Heart right ventricle (tissue), 16 donors: Measurements from ENCODE around the gene B4GALT2. TPM values are rescaled to one million over a fixed set of nuclear protein-coding genes. Genes with fewer than 3 reads are reported as not detected.

ENCODE experiments used
- ATAC-seq, 8 donors: fragments of 200-7000 bp; cut with Tn5 transposase; one replicate each; pipeline ENCODE4 v1.9.1; 2020; ENCODE audit warnings: mild to moderate bottlenecking in 8 of 8, moderate library complexity in 8 of 8, moderate number of reproducible peaks in 1 of 8
- DNase-seq, 2 donors: peaks; one replicate each; pipeline ENCODE4 v3.0.0-alpha.2; 2020
- H3K27ac ChIP-seq, 10 donors: fragments of 200-600 bp; sonication (generic) in 2 of 10; one replicate each; pipeline versions ENCODE4 v1.5.0 to v1.8.0; 2020 to 2022; ENCODE audit warnings: mild to moderate bottlenecking in 3 of 10
- H3K27me3 ChIP-seq, 7 donors: fragments of 200-600 bp; one replicate each; pipeline ENCODE4 v1.8.0; 2021 to 2022; ENCODE audit warnings: mild to moderate bottlenecking in 2 of 7
- H3K36me3 ChIP-seq, 9 donors: fragments of 200-600 bp; sonication (generic) in 1 of 9; one replicate each; pipeline versions ENCODE4 v1.5.0 to v1.8.0; 2020 to 2022; ENCODE audit warnings: mild to moderate bottlenecking in 2 of 9
- H3K4me1 ChIP-seq, 9 donors: fragments of 200-600 bp; sonication (generic) in 1 of 9; one replicate each; pipeline versions ENCODE4 v1.5.0 to v1.8.0; 2020 to 2022; ENCODE audit warnings: mild to moderate bottlenecking in 4 of 9
- H3K4me3 ChIP-seq, 10 donors: fragments of 200-600 bp; sonication (generic) in 2 of 10; one replicate each; pipeline versions ENCODE4 v1.5.0 to v1.8.0; 2020 to 2022; ENCODE audit warnings: mild to moderate bottlenecking in 7 of 10, moderate library complexity in 2 of 10
- H3K9me3 ChIP-seq, 11 donors: fragments of 200-600 bp in 10 of 11; sonication (generic) in 2 of 11; one replicate each; pipeline versions ENCODE4 v1.5.0 to v1.8.0; 2013 to 2022; ENCODE audit warnings: mild to moderate bottlenecking in 2 of 11, control low read depth in 1 of 11, moderate library complexity in 1 of 11
- CTCF ChIP-seq, 9 donors: fragments of 200-600 bp; sonication (generic) in 2 of 9; IDR thresholded peaks; one replicate each; pipeline versions ENCODE4 v1.5.0 to v1.8.0; 2021 to 2022; ENCODE audit warnings: antibody characterized with exemption in 9 of 9, mild to moderate bottlenecking in 5 of 9, moderate library complexity in 1 of 9
- WGBS, 2 donors: extraction: QIAGEN DNeasy Blood & Tissue Kit; methylation state at CpG; one replicate each; pipeline ENCODE4 v1.1.7; 2013; ENCODE audit warnings: inconsistent platforms in 1 of 2; 5-methylcytosine and 5-hydroxymethylcytosine counted together
- intact Hi-C, 10 donors: fragments of 100-400 bp; cut with DNase I; formaldehyde crosslinking; loops; one replicate each; pipeline versions ENCODE4 v1.11.1 to v1.14.2; 2022
- polyA plus RNA-seq, 2 donors: library from polyadenylated mRNA; stranded (reverse); fragments of 200-250 nt; gene quantifications; one replicate each; pipeline ENCODE4 v1.2.3, GENCODE V29; 2013
- total RNA-seq, 10 donors: library from RNA; stranded (reverse); fragmentation: NEBNext Ultra II Directional in 3 of 10; extraction: Animal tissue kit (Norgen Biotek cat#: 25700) in 3 of 10; gene quantifications; one replicate each; pipeline versions ENCODE4 v1.2.1 to v1.2.4, GENCODE V29; 2021 to 2023
- donor health status: Arrhythmogenic right ventricular cardiomyopathy.
- donor health status: ischemic (EF 13 %, LVEDD 7.1; RV severe dilation, severe dysfunction).
- donor health status: healthy with polysubstance abuse.
- donor health status: DM: no; HTN: yes; CAD: no.
- donor health status: DM: no; HTN: no; CAD: no.
- donor health status: ischemic (EF 25% LVEDD 6.9; RV normal size, moderate dysfunction).
- donor health status: ischemic (EF 25% LVEDD 5.7; RV mildly dilated, moderate dysfunction).
- donor health status: healthy.
- donor health status: DM: yes; HTN: yes; CAD: no.
- donor health status: Ischemic cardiomyopathy.
- donor health status: ischemic (EF 35%, LVEDD 5.7; RV mildly dilated, moderate dysfunction).
- donor health status: nonischemic (EF 11% LVEDD 7.7; RV severe dilation, severe dysfunction).
- donor health status: DM: yes; HTN: yes; CAD: no.
- donor health status: PGD.
- donor health status: ischemic (EF 29% LVEDD 5.4; RV normal size, mild dysfunction).
- donor health status: nonischemic (EF 23%, LVEDD 6.1; RV moderate dilation, normal function).

Gene B4GALT2
- total and polyA plus RNA-seq, 12 donors = 25.4 to 50.8 (median 38.6) TPM

GRCh38 chr1:43977376-43978263 is 1.4 kb upstream of the B4GALT2 start:
- WGBS, 2 donors = 82 to 88% methylated on average over 9 of the region's 9 CpGs
- Histone ChIP-seq H3K9me3 (no peaks in the 10 kb centered on the region), H3K27ac (peak overlapping the region in 1 of 10 donors; percentile 26), H3K36me3 (peaks cover 0 to 39% (median 19%) of the 10 kb centered on the region in 9 donors), H3K27me3 (no peaks in the 10 kb centered on the region), H3K4me1 (peaks cover 7 to 59% (median 51%) of the 10 kb centered on the region in 9 donors), H3K4me3 (no peak overlapping the region)
- ATAC-seq = no peak
- TF ChIP-seq CTCF (IDR thresholded peaks at IDR 0.05) = no peak
- DNase-seq = no peak
- intact Hi-C loops = no loop called here

GRCh38 chr1:43978264-43978550 is 803 bp upstream of the B4GALT2 start:
- Histone ChIP-seq H3K27me3 (no peaks in the 10 kb centered on the region), H3K4me3 (peak overlapping the region in 6 of 10 donors; percentile 57 to 81 (median 62)), H3K36me3 (peaks cover 0 to 34% (median 18%) of the 10 kb centered on the region in 9 donors), H3K4me1 (peaks cover 7 to 59% (median 51%) of the 10 kb centered on the region in 9 donors), H3K9me3 (no peaks in the 10 kb centered on the region), H3K27ac (peak overlapping the region in 3 of 10 donors; percentile 26 to 56 (median 35))
- DNase-seq (no peak), ATAC-seq (no peak)
- TF ChIP-seq CTCF (IDR thresholded peaks at IDR 0.05) = no peak
- intact Hi-C loops = no loop called here
- 71 to 72% methylated on average over 5 of the region's 5 CpGs for WGBS, 2 donors

GRCh38 chr1:43979261-43979527 is 184 bp downstream of the B4GALT2 start:
- peaks cover 0 to 30% (median 18%) of the 10 kb centered on the region in 9 donors for H3K36me3 ChIP-seq

More at GRCh38 chr1:43979261-43979527, 184 bp downstream of the B4GALT2 start:
- Histone ChIP-seq H3K4me3 (peak overlapping the region; percentile 53 to 94 (median 79)), H3K27ac (peak overlapping the region in 9 of 10 donors; percentile 52 to 81 (median 73)), H3K9me3 (no peaks in the 10 kb centered on the region), H3K4me1 (peaks cover 7 to 53% (median 46%) of the 10 kb centered on the region in 9 donors), H3K27me3 (no peaks in the 10 kb centered on the region)
- TF ChIP-seq CTCF (IDR thresholded peaks at IDR 0.05) = no peak
- intact Hi-C loops = no loop called here
- 0 to 2% methylated on average over 14 to 41 of the region's 45 CpGs for WGBS, 2 donors
- DNase-seq (no peak), ATAC-seq (no peak)
